ENCODE measurements around the gene FANCE.

- TF ChIP-seq CTCF (IDR thresholded peaks at IDR 0.05) (no peak), SREBF2 (IDR thresholded peaks at IDR 0.05) (no peak), CEBPB (IDR thresholded peaks at IDR 0.05) (no peak), POLR2A (IDR thresholded peaks at IDR 0.05; ENCODE audit: low read length) (no peak), MAX (IDR thresholded peaks at IDR 0.05) (no peak), HDAC2 (IDR thresholded peaks at IDR 0.05) (no peak), SMC3 (IDR thresholded peaks at IDR 0.05) (no peak), ATOH8 (CRISPR knock-in tag; IDR thresholded peaks at IDR 0.05; ENCODE audit: low read depth) (no peak), RFX5 (IDR thresholded peaks at IDR 0.05) (no peak), RNF2 (IDR thresholded peaks at IDR 0.05; ENCODE audit: borderline replicate concordance, low read depth) (no peak)
Observed at GRCh38 chr6:35470663-35471120, 18.6 kb downstream of the FANCE start.

Data from A549 (cell line).